SU-DHL-6 (cell line): ENCODE results near the gene WDR33.

Experiments used
- H2AFZ ChIP-seq: fragments of 200-600 bp; sonication (generic); 2 replicates; pipeline ENCODE4 v1.6.1; 2014; ENCODE audit warnings: low read depth, mild to moderate bottlenecking, moderate library complexity, mixed read lengths, antibody characterized with exemption, low read length; ENCODE audit not compliant: severe bottlenecking
- H3F3A ChIP-seq: fragments of 200-600 bp; shearing (Covaris generic); 2 replicates; pipeline ENCODE4 v1.6.0; 2016; ENCODE audit warnings: antibody characterized with exemption, mild to moderate bottlenecking; ENCODE audit not compliant: insufficient read depth
- H3K27ac ChIP-seq: fragments of 200-600 bp; sonication (generic); 2 replicates; pipeline ENCODE4 v1.5.1; 2016; ENCODE audit warnings: low read depth, mild to moderate bottlenecking, low read length, moderate library complexity, mixed read lengths
- H3K27me3 ChIP-seq: fragments of 200-600 bp; sonication (generic), shearing (Covaris generic); 2 replicates; pipeline ENCODE4 v1.6.0; 2014; ENCODE audit warnings: mild to moderate bottlenecking, low read length
- H3K36me3 ChIP-seq: fragments of 200-600 bp; sonication (generic); 2 replicates; pipeline ENCODE4 v1.6.1; 2014; ENCODE audit warnings: mild to moderate bottlenecking, low read length, mixed read lengths
- H3K4me2 ChIP-seq: fragments of 300-600, 200-600 bp; shearing (Covaris generic), sonication (generic); 2 replicates; pipeline ENCODE4 v1.6.0; 2014; ENCODE audit warnings: low read length, low read depth, mild to moderate bottlenecking; ENCODE audit not compliant: poor library complexity, severe bottlenecking
- H3K4me3 ChIP-seq: fragments of 200-600 bp; sonication (generic); 2 replicates; pipeline ENCODE4 v1.5.1; 2014; ENCODE audit warnings: antibody characterized with exemption, low read length, mild to moderate bottlenecking, mixed read lengths; ENCODE audit not compliant: insufficient read depth, poor library complexity, severe bottlenecking
- H3K79me2 ChIP-seq: fragments of 200-600 bp; sonication (generic); 2 replicates; pipeline ENCODE4 v1.6.1; 2014; ENCODE audit warnings: mild to moderate bottlenecking, low read length, moderate library complexity; ENCODE audit not compliant: insufficient read depth
- H3K9ac ChIP-seq: fragments of 200-600 bp; sonication (generic); 2 replicates; pipeline ENCODE4 v1.7.0; 2014; ENCODE audit warnings: mild to moderate bottlenecking, low read length
- H3K9me2 ChIP-seq: fragments of 200-600 bp; sonication (generic); replicated peaks from 2 replicates; pipeline ENCODE4 v1.6.1; 2014; ENCODE audit warnings: low read length; ENCODE audit not compliant: insufficient read depth
- H3K9me3 ChIP-seq: fragments of 200-600 bp; sonication (generic); 2 replicates; pipeline ENCODE4 v1.6.1; 2014; ENCODE audit warnings: low read length, mixed read lengths; ENCODE audit not compliant: insufficient read depth
- H4K20me1 ChIP-seq: fragments of 200-600 bp; sonication (generic); 2 replicates; pipeline ENCODE4 v1.6.1; 2014; ENCODE audit warnings: low read depth, mild to moderate bottlenecking, antibody characterized with exemption, low read length, moderate library complexity, mixed read lengths
- CTCF ChIP-seq: fragments of 200-600 bp; sonication (generic); IDR thresholded peaks from one replicate; pipeline ENCODE4 v1.5.1; 2017; ENCODE audit warnings: antibody characterized with exemption, mild to moderate bottlenecking, low read length, moderate library complexity; ENCODE audit not compliant: insufficient read depth, poor library complexity, severe bottlenecking
- EZH2phosphoT487 ChIP-seq: fragments of 200-600 bp; sonication (generic), shearing (Covaris generic); conservative IDR thresholded peaks from 2 replicates; pipeline ENCODE4 v1.6.1; 2018; ENCODE audit warnings: mild to moderate bottlenecking, antibody characterized with exemption, low read length, moderate library complexity, mixed read lengths

The WDR33 gene

GRCh38 chr2:127784965-127785518 lies 25.9 kb downstream of the WDR33 start:
- no peak overlapping the region for H3K27ac ChIP-seq
- peaks cover 14% of the 10 kb centered on the region for H4K20me1 ChIP-seq
- H3K4me2 ChIP-seq, result no peak overlapping the region
- no peaks in the 10 kb centered on the region for H3K27me3 ChIP-seq
- H3K9me2 ChIP-seq, result no peaks in the 10 kb centered on the region
- H3K4me3 ChIP-seq, result no peak overlapping the region
- no peak overlapping the region for H2AFZ ChIP-seq
- TF ChIP-seq CTCF, result no peak
- TF ChIP-seq EZH2phosphoT487, result no peak
- H3F3A ChIP-seq, result peaks cover 6% of the 10 kb centered on the region; the same call in 1 of the 2 replicates
- H3K79me2 ChIP-seq, result peaks cover 69% of the 10 kb centered on the region
- no peak overlapping the region for H3K9ac ChIP-seq
- H3K36me3 ChIP-seq, result peaks cover 5% of the 10 kb centered on the region; the same call in 1 of the 2 replicates
- H3K9me3 ChIP-seq, result no peaks in the 10 kb centered on the region

GRCh38 chr2:127783101-127783500 lies 27.9 kb downstream of the WDR33 start:
- Histone ChIP-seq H3K4me3 (no peak overlapping the region), H3K9ac (no peak overlapping the region), H3K9me3 (no peaks in the 10 kb centered on the region), H4K20me1 (peaks cover 16% of the 10 kb centered on the region), H3K9me2 (no peaks in the 10 kb centered on the region), H3K79me2 (peaks cover 84% of the 10 kb centered on the region), H3K36me3 (peaks cover 5% of the 10 kb centered on the region; the same call in 1 of the 2 replicates), H3F3A (peaks cover 5% of the 10 kb centered on the region; the same call in 1 of the 2 replicates), H3K4me2 (no peak overlapping the region), H3K27ac (no peak overlapping the region), H3K27me3 (no peaks in the 10 kb centered on the region), H2AFZ (no peak overlapping the region)
- no peak for TF ChIP-seq CTCF

GRCh38 chr2:127778850-127779249 lies 32.1 kb downstream of the WDR33 start:
- H3K9me2 ChIP-seq, result no peaks in the 10 kb centered on the region
- H3F3A ChIP-seq, result peaks cover 5% of the 10 kb centered on the region; the same call in 1 of the 2 replicates
- H3K79me2 ChIP-seq, result peaks cover 99% of the 10 kb centered on the region
- no peaks in the 10 kb centered on the region for H3K9me3 ChIP-seq
- no peaks in the 10 kb centered on the region for H3K27me3 ChIP-seq
- H3K27ac ChIP-seq, result no peak overlapping the region
- no peaks in the 10 kb centered on the region for H3K36me3 ChIP-seq
- TF ChIP-seq EZH2phosphoT487, result no peak
- no peak for TF ChIP-seq CTCF
- H3K9ac ChIP-seq, result no peak overlapping the region
- no peak overlapping the region for H3K4me2 ChIP-seq
- no peak overlapping the region for H2AFZ ChIP-seq
- no peak overlapping the region for H3K4me3 ChIP-seq
- peaks cover 28% of the 10 kb centered on the region; the same call in 1 of the 2 replicates for H4K20me1 ChIP-seq
